H1 (cell line): ENCODE data around the gene ZNF622. TPM values are rescaled to one million over a fixed set of nuclear protein-coding genes. Genes with fewer than 3 reads are reported as not detected.
A peak's percentile ranks its signal among the peaks of the same experiment; 100 is the strongest.

Experiments
- CTCF ChIA-PET: fragments of 300-600 bp; sonication (Branson Sonifier 250); formaldehyde crosslinking; loops from one replicate; lab custom pipeline; 2021; ENCODE audit not compliant: partially characterized antibody; lab: Charles Lee
- POLR2A ChIA-PET: fragments of 300-600 bp; sonication (Branson Sonifier 250); formaldehyde crosslinking; loops from one replicate; lab custom pipeline; 2021; ENCODE audit warnings: inconsistent platforms; ENCODE audit not compliant: partially characterized antibody; lab: Charles Lee
- DNase-seq, 2 experiments: peaks; one replicate each; pipeline versions ENCODE4 v3.0.0 to v3.0.0-alpha.2; 2010 to 2022; ENCODE audit warnings: low spot score in 2 of 2, low read depth in 1 of 2, mixed read lengths in 1 of 2
- FAIRE-seq: peaks from 2 replicates; lab custom pipeline; 2011; peaks lifted over from hg19 to GRCh38; lab: Jason Lieb, UNC
- H2AFZ ChIP-seq: 2 replicates; pipeline ENCODE4 v1.8.1; 2012; ENCODE audit warnings: low read length, inconsistent platforms
- H2AK5ac ChIP-seq: 2 replicates; pipeline ENCODE4 v1.6.1; 2013; ENCODE audit warnings: low read depth, low read length
- H2BK120ac ChIP-seq: replicated peaks from 2 replicates; pipeline ENCODE3; 2013; ENCODE audit warnings: low read depth, low read length, inconsistent platforms
- H2BK12ac ChIP-seq: 2 replicates; pipeline ENCODE4 v1.6.1; 2013; ENCODE audit warnings: low read depth, low read length
- H2BK15ac ChIP-seq: 2 replicates; pipeline ENCODE4 v1.6.1; 2013; ENCODE audit warnings: low read length
- H2BK20ac ChIP-seq: 2 replicates; pipeline ENCODE4 v1.6.1; 2013; ENCODE audit warnings: low read length
- H2BK5ac ChIP-seq: 2 replicates; pipeline ENCODE4 v1.6.1; 2013; ENCODE audit warnings: low read depth, low read length
- H3K14ac ChIP-seq: 2 replicates; pipeline ENCODE4 v1.6.1; 2013; ENCODE audit warnings: inconsistent platforms; ENCODE audit not compliant: insufficient read length
- H3K18ac ChIP-seq: 2 replicates; pipeline ENCODE4 v1.6.1; 2013; ENCODE audit warnings: low read length; ENCODE audit errors: extremely low read depth
- H3K23ac ChIP-seq: 2 replicates; pipeline ENCODE4 v1.6.1; 2013; ENCODE audit warnings: inconsistent platforms; ENCODE audit not compliant: insufficient read length
- H3K23me2 ChIP-seq: 2 replicates; pipeline ENCODE4 v1.6.1; 2013; ENCODE audit warnings: low read depth, low read length
- H3K27ac ChIP-seq: 2 replicates; pipeline ENCODE4 v1.6.1; 2011; ENCODE audit warnings: low read depth, low read length, inconsistent platforms
- H3K27me3 ChIP-seq, 4 experiments: replicated peaks in 1 of 4; 1 replicate in 1 of 4; 2 replicates in 3 of 4; pipeline versions ENCODE4 v1.6.1 to v1.8.1; 2011 to 2013; ENCODE audit warnings: low read length in 3 of 4, mild to moderate bottlenecking in 3 of 4, inconsistent platforms in 2 of 4, mixed read lengths in 2 of 4, moderate library complexity in 1 of 4; ENCODE audit not compliant: control insufficient read depth in 3 of 4, insufficient read depth in 3 of 4; ENCODE audit errors: extremely low read depth in 1 of 4
- H3K36me3 ChIP-seq, 4 experiments: 2 replicates each; pipeline versions ENCODE4 v1.6.1 to v1.8.1; 2011 to 2013; ENCODE audit warnings: mild to moderate bottlenecking in 4 of 4, low read length in 3 of 4, moderate library complexity in 2 of 4, control low read depth in 1 of 4, inconsistent platforms in 1 of 4; ENCODE audit not compliant: insufficient read depth in 4 of 4, control insufficient read depth in 2 of 4
- H3K4ac ChIP-seq: replicated peaks from 2 replicates; pipeline ENCODE3; 2013; ENCODE audit warnings: low read length, low read depth, mixed read lengths, inconsistent platforms; ENCODE audit not compliant: insufficient read length
- H3K4me1 ChIP-seq, 4 experiments: replicated peaks in 1 of 4; 1 replicate in 1 of 4; 2 replicates in 3 of 4; pipeline versions ENCODE4 v1.6.1 to v1.8.1; 2011 to 2013; ENCODE audit warnings: low read length in 3 of 4, inconsistent platforms in 2 of 4, mixed read lengths in 1 of 4; ENCODE audit not compliant: insufficient read depth in 4 of 4, control insufficient read depth in 3 of 4
- H3K4me2 ChIP-seq, 2 experiments: 2 replicates each; pipeline versions ENCODE4 v1.6.1 to v1.8.1; 2011 to 2013; ENCODE audit warnings: low read depth in 2 of 2, low read length in 2 of 2, control low read depth in 1 of 2, inconsistent platforms in 1 of 2, mild to moderate bottlenecking in 1 of 2; ENCODE audit not compliant: insufficient read depth in 1 of 2
- H3K4me3 ChIP-seq, 4 experiments: fragments of 200-600, 300-600 bp in 1 of 4; sonication (generic), shearing (Covaris generic), sonication (Bioruptor Twin) in 1 of 4; 2 replicates each; pipeline versions ENCODE4 v1.5.1 to v1.8.1; 2011 to 2016; ENCODE audit warnings: low read length in 4 of 4, low read depth in 3 of 4, control low read depth in 2 of 4, inconsistent platforms in 2 of 4, mild to moderate bottlenecking in 2 of 4, mixed read lengths in 1 of 4, moderate library complexity in 1 of 4; ENCODE audit not compliant: insufficient read depth in 2 of 4; ENCODE audit errors: extremely low read depth in 1 of 4
- H3K56ac ChIP-seq: replicated peaks from 2 replicates; pipeline ENCODE3; 2013; ENCODE audit warnings: low read depth, mild to moderate bottlenecking, mixed read lengths, low read length, inconsistent platforms; ENCODE audit not compliant: insufficient read length
- H3K79me1 ChIP-seq: 2 replicates; pipeline ENCODE4 v1.6.1; 2013; ENCODE audit warnings: low read depth, low read length, control low read depth
- H3K79me2 ChIP-seq, 2 experiments: 2 replicates each; pipeline versions ENCODE4 v1.6.1 to v1.8.1; 2012 to 2013; ENCODE audit warnings: low read length in 2 of 2, mild to moderate bottlenecking in 2 of 2, inconsistent platforms in 1 of 2; ENCODE audit not compliant: insufficient read depth in 2 of 2, control insufficient read depth in 1 of 2
- H3K9ac ChIP-seq, 4 experiments: replicated peaks in 1 of 4; 1 replicate in 1 of 4; 2 replicates in 3 of 4; pipeline versions ENCODE4 v1.6.1 to v1.8.1; 2011 to 2013; ENCODE audit warnings: low read depth in 3 of 4, low read length in 3 of 4, control low read depth in 2 of 4, mild to moderate bottlenecking in 2 of 4, moderate library complexity in 2 of 4, inconsistent platforms in 1 of 4; ENCODE audit errors: extremely low read depth in 1 of 4
- H3K9me3 ChIP-seq, 2 experiments: 2 replicates each; pipeline versions ENCODE4 v1.6.1 to v1.8.1; 2012 to 2013; ENCODE audit warnings: mild to moderate bottlenecking in 2 of 2, moderate library complexity in 2 of 2, control low read depth in 1 of 2, inconsistent platforms in 1 of 2, low read depth in 1 of 2, low read length in 1 of 2, mixed read lengths in 1 of 2; ENCODE audit not compliant: insufficient read depth in 2 of 2
- H4K20me1 ChIP-seq, 2 experiments: replicated peaks in 1 of 2; 2 replicates each; pipeline versions ENCODE3 to v1.8.1; 2011 to 2013; ENCODE audit warnings: inconsistent platforms in 2 of 2, low read length in 2 of 2, mild to moderate bottlenecking in 1 of 2; ENCODE audit not compliant: insufficient read depth in 2 of 2, control insufficient read depth in 1 of 2
- H4K5ac ChIP-seq: 2 replicates; pipeline ENCODE4 v1.6.1; 2013; ENCODE audit warnings: low read length, low read depth, mixed read lengths, inconsistent platforms; ENCODE audit not compliant: insufficient read length
- H4K8ac ChIP-seq: 2 replicates; pipeline ENCODE4 v1.8.0; 2013; ENCODE audit warnings: mild to moderate bottlenecking, moderate library complexity, low read length, inconsistent platforms; ENCODE audit not compliant: insufficient read depth; ENCODE audit errors: extremely low read depth
- H4K91ac ChIP-seq: replicated peaks from 2 replicates; pipeline ENCODE3; 2013; ENCODE audit warnings: low read length, mixed read lengths, inconsistent platforms; ENCODE audit not compliant: insufficient read length
- CBX5 ChIP-seq: fragments of 300-800, 300-1000 bp; sonication (generic); IDR thresholded peaks from 2 replicates; pipeline ENCODE4 v1.7.1; 2016; ENCODE audit warnings: antibody characterized with exemption, low read length, low read depth
- RAD21 ChIP-seq, 2 experiments: IDR thresholded peaks in 1 of 2; conservative IDR thresholded peaks in 1 of 2; 2 replicates each; pipeline ENCODE4 v1.6.1; 2011; ENCODE audit warnings: low read depth in 2 of 2, low read length in 2 of 2, improper control_type of control experiment in 1 of 2, inconsistent platforms in 1 of 2, mild to moderate bottlenecking in 1 of 2, moderate library complexity in 1 of 2
- USF2 ChIP-seq: IDR thresholded peaks from 2 replicates; pipeline ENCODE4 v1.6.1; 2011; ENCODE audit warnings: low read length, improper control_type of control experiment
- WGBS, 2 experiments: shearing (Covaris generic) in 1 of 2; methylation state at CpG; one replicate each; pipeline versions ENCODE4 v1.1.6 to v1.1.7; 2013 to 2015; ENCODE audit warnings: low lambda C conversion rate in 2 of 2, mixed read lengths in 2 of 2, inconsistent platforms in 1 of 2, low coverage in 1 of 2, missing lambda C conversion rate in 1 of 2; ENCODE audit not compliant: insufficient replicate concordance in 2 of 2, insufficient coverage in 1 of 2, insufficient read length in 1 of 2; ENCODE audit errors: extremely low coverage in 1 of 2, missing lambda C conversion rate in 1 of 2; 5-methylcytosine and 5-hydroxymethylcytosine counted together
- polyA plus RNA-seq, 7 experiments: library from polyadenylated mRNA; depleted of rRNA in 3 of 7; stranded (reverse) in 5 of 7; unstranded in 2 of 7; fragments of >200 nt in 5 of 7; fragments of 200-250 nt in 2 of 7; gene quantifications; 1 replicate in 5 of 7; 2 replicates in 1 of 7; 4 replicates in 1 of 7; pipeline versions ENCODE4 v1.2.1 to v1.2.3, GENCODE V29; 2011 to 2013; ENCODE audit warnings: missing spikeins in 2 of 7, mixed read lengths in 2 of 7
- total RNA-seq: library from RNA; stranded (reverse); fragmentation: NEBNext Ultra II Directional; extraction: Animal tissue kit (Norgen Biotek cat#: 25700); gene quantifications from 2 replicates; pipeline ENCODE4 v1.2.1, GENCODE V29; 2021

The ZNF622 gene
- total and polyA plus RNA-seq, 2 of the 8 experiments (the other 6 are each of a cell fraction or from before 2014, with no cell fraction given), result 8.8 to 30.8 TPM

- peak overlapping the region; percentile 77; the same call in 1 of the 2 replicates for H2AFZ ChIP-seq
Observed at GRCh38 chr5:16430349-16431089, 35.1 kb downstream of the ZNF622 start.

More at GRCh38 chr5:16430349-16431089, 35.1 kb downstream of the ZNF622 start:
- no peak overlapping the region for H3K23ac ChIP-seq
- no peak overlapping the region for H2BK15ac ChIP-seq
- no peak overlapping the region for H3K4ac ChIP-seq
- no peak overlapping the region for H4K5ac ChIP-seq
- peak overlapping the region; percentile 21; the same call in 1 of the 2 replicates for H3K18ac ChIP-seq
- H3K27me3 ChIP-seq, result no peaks in the 10 kb centered on the region
- CTCF ChIA-PET, result no interaction called here
- DNase-seq (no peak), FAIRE-seq (no peak)
- no peak overlapping the region for H3K4me3 ChIP-seq
- TF ChIP-seq RAD21 (IDR thresholded peaks at IDR 0.05 in 1 of 2, conservative IDR thresholded peaks at IDR 0.05 in 1 of 2; ENCODE audit: low read depth in 2 of 2, low read length in 2 of 2), result no peak
- no peak for TF ChIP-seq CBX5
- TF ChIP-seq USF2, result no peak
- no peaks in the 10 kb centered on the region for H3K79me2 ChIP-seq
- 93% methylated on average over 7 of the region's 7 CpGs; no CpG with 5 or more reads in 1 of the 2 experiments for WGBS, 2 experiments
- H4K91ac ChIP-seq, result peak overlapping the region; percentile 0
- POLR2A ChIA-PET, result no interaction called here
- H3K27ac ChIP-seq, result no peak overlapping the region
- H3K79me1 ChIP-seq, result no peaks in the 10 kb centered on the region
- no peaks in the 10 kb centered on the region for H3K9me3 ChIP-seq
- H3K9ac ChIP-seq, result no peak overlapping the region
- no peaks in the 10 kb centered on the region for H4K20me1 ChIP-seq
- no peaks in the 10 kb centered on the region; a peak in 1 of 8 replicates for H3K36me3 ChIP-seq
- H3K14ac ChIP-seq, result no peak overlapping the region
- peak overlapping the region; percentile 23; the same call in 1 of the 2 replicates for H2BK20ac ChIP-seq
- H2BK120ac ChIP-seq, result peak overlapping the region; percentile 63
- no peaks in the 10 kb centered on the region; the same call in 1 of the 2 replicates for H3K23me2 ChIP-seq
- H3K4me2 ChIP-seq, result peak overlapping the region in 1 of 2 experiments; percentile 35; a peak in 1 of 4 replicates
- H3K4me1 ChIP-seq, result peaks cover 1 to 11% (median 3%) of the 10 kb centered on the region in 4 experiments; a peak in 6 of 7 replicates
- no peak overlapping the region for H3K56ac ChIP-seq
- no peak overlapping the region; the same call in 1 of the 2 replicates for H2BK12ac ChIP-seq
- H4K8ac ChIP-seq, result no peak overlapping the region
- H2BK5ac ChIP-seq, result peak overlapping the region; percentile 47; the same call in 1 of the 2 replicates
- H2AK5ac ChIP-seq, result 0 out of 2 replicates have a peak overlapping the region, but pooled peaks have one; percentile 4
